Endothelial cell of umbilical vein (primary cell): ENCODE data around the gene DUSP2. TPM values are rescaled to one million over a fixed set of nuclear protein-coding genes. Genes with fewer than 3 reads are reported as not detected.

Experiments
- BruUV-seq: library from RNA; stranded (reverse); fragments of 400-500 nt; replicated peaks from 2 replicates; lab custom pipeline; 2021; lab: Mats Ljungman, UMichigan
- CTCF ChIA-PET: fragments of 300-600, 350-600 bp; sonication (Branson Sonifier 250); formaldehyde crosslinking; loops from one replicate; lab custom pipeline; 2021; ENCODE audit warnings: antibody characterized with exemption, inconsistent platforms; lab: Charles Lee
- POLR2A ChIA-PET: fragments of 300-600, 350-600 bp; sonication (Branson Sonifier 250); formaldehyde crosslinking; loops from one replicate; lab custom pipeline; 2021; ENCODE audit warnings: antibody characterized with exemption, inconsistent platforms; lab: Charles Lee
- DNase-seq: peaks from one replicate; pipeline ENCODE4 v3.0.0-alpha.2; 2011; ENCODE audit warnings: low read depth, low spot score
- FAIRE-seq: peaks from 2 replicates; lab custom pipeline; 2011; peaks lifted over from hg19 to GRCh38; lab: Jason Lieb, UNC
- H2AFZ ChIP-seq: 2 replicates; pipeline ENCODE4 v1.6.0; 2012; ENCODE audit warnings: low read depth, low read length, control low read depth, inconsistent platforms
- H3K27ac ChIP-seq: 2 replicates; pipeline ENCODE4 v1.5.1; 2011; ENCODE audit warnings: low read depth, mild to moderate bottlenecking, control low read depth, low read length, moderate library complexity; ENCODE audit not compliant: insufficient read depth
- H3K27me3 ChIP-seq, 2 experiments: 2 replicates each; pipeline versions ENCODE4 v1.6.0 to v1.6.1; 2011; ENCODE audit warnings: low read length in 2 of 2, mixed read lengths in 1 of 2; ENCODE audit not compliant: control insufficient read depth in 2 of 2, insufficient read depth in 2 of 2
- H3K36me3 ChIP-seq, 2 experiments: 2 replicates in 1 of 2; 3 replicates in 1 of 2; pipeline ENCODE4 v1.5.1; 2011; ENCODE audit warnings: low read length in 2 of 2, mild to moderate bottlenecking in 1 of 2, moderate library complexity in 1 of 2; ENCODE audit not compliant: control insufficient read depth in 2 of 2, insufficient read depth in 2 of 2; ENCODE audit errors: extremely low read depth in 1 of 2
- H3K4me1 ChIP-seq: 3 replicates; pipeline ENCODE4 v1.5.1; 2011; ENCODE audit warnings: mild to moderate bottlenecking, low read length; ENCODE audit not compliant: control insufficient read depth, insufficient read depth; ENCODE audit errors: extremely low read depth
- H3K4me2 ChIP-seq: 2 replicates; pipeline ENCODE4 v1.6.1; 2011; ENCODE audit warnings: low read length, control low read depth, mixed read lengths; ENCODE audit not compliant: insufficient read depth
- H3K4me3 ChIP-seq, 3 experiments: fragments of 200-600 bp in 1 of 3; sonication (generic), shearing (Covaris generic) in 1 of 3; replicated peaks in 1 of 3; 2 replicates each; pipeline ENCODE4 v1.5.1; 2011 to 2016; ENCODE audit warnings: control low read depth in 3 of 3, low read length in 3 of 3, mild to moderate bottlenecking in 2 of 3, inconsistent platforms in 1 of 3, low read depth in 1 of 3, moderate library complexity in 1 of 3; ENCODE audit not compliant: insufficient read depth in 1 of 3
- H3K79me2 ChIP-seq: 2 replicates; pipeline ENCODE4 v1.6.0; 2012; ENCODE audit warnings: low read length, inconsistent platforms; ENCODE audit not compliant: control insufficient read depth, insufficient read depth
- H3K9ac ChIP-seq: replicated peaks from 2 replicates; pipeline ENCODE3; 2011; ENCODE audit warnings: low read length, control low read depth; ENCODE audit not compliant: insufficient read depth; ENCODE audit errors: extremely low read depth
- H3K9me1 ChIP-seq: replicated peaks from 3 replicates; pipeline ENCODE4 v1.6.0; 2011; ENCODE audit warnings: mild to moderate bottlenecking, low read length; ENCODE audit not compliant: control insufficient read depth, insufficient read depth; ENCODE audit errors: extremely low read depth
- H3K9me3 ChIP-seq: replicated peaks from 2 replicates; pipeline ENCODE4 v1.5.1; 2012; ENCODE audit warnings: low read length, inconsistent platforms; ENCODE audit not compliant: control insufficient read depth, insufficient read depth
- H4K20me1 ChIP-seq: replicated peaks from 2 replicates; pipeline ENCODE3; 2011; ENCODE audit warnings: mild to moderate bottlenecking, low read length; ENCODE audit not compliant: control insufficient read depth, insufficient read depth; ENCODE audit errors: extremely low read depth
- EZH2 ChIP-seq: IDR thresholded peaks from 2 replicates; pipeline ENCODE4 v1.6.1; 2012; ENCODE audit warnings: borderline replicate concordance, low read depth, mild to moderate bottlenecking, moderate library complexity, low read length, inconsistent platforms; ENCODE audit not compliant: severe bottlenecking
- FOS ChIP-seq: IDR thresholded peaks from 2 replicates; pipeline ENCODE4 v1.6.1; 2011; ENCODE audit warnings: mild to moderate bottlenecking, low read length, moderate library complexity, borderline replicate concordance; ENCODE audit not compliant: insufficient read depth
- GATA2 ChIP-seq: IDR thresholded peaks from 2 replicates; pipeline ENCODE4 v1.7.0; 2011; ENCODE audit warnings: low read depth, mild to moderate bottlenecking, moderate library complexity, mixed read lengths, low read length; ENCODE audit not compliant: insufficient read length, insufficient read depth
- JUN ChIP-seq: IDR thresholded peaks from 2 replicates; pipeline ENCODE4 v1.6.1; 2011; ENCODE audit warnings: borderline replicate concordance, low read depth; ENCODE audit not compliant: insufficient read length, insufficient read depth
- MYC ChIP-seq: IDR thresholded peaks from one replicate; pipeline ENCODE4 v1.6.1; 2011; ENCODE audit warnings: mild to moderate bottlenecking, low read depth, low read length
- POLR2A ChIP-seq: IDR thresholded peaks from 2 replicates; pipeline ENCODE4 v1.6.1; 2012; ENCODE audit warnings: low read depth, mild to moderate bottlenecking, control low read depth, low read length
- POLR2AphosphoS5 ChIP-seq: IDR thresholded peaks from 2 replicates; pipeline ENCODE4 v1.6.1; 2012; ENCODE audit warnings: low read depth, mild to moderate bottlenecking, control low read depth, low read length, moderate library complexity; ENCODE audit not compliant: insufficient read depth
- dilution Hi-C: fragments of 300-500 bp; cut with MboI; formaldehyde crosslinking; loops from one replicate; pipeline ENCODE4 v1.15.0; 2019; ENCODE audit warnings: low sequenced_read_pairs; ENCODE audit not compliant: extremely low pct_ligation_motif_present
- intact Hi-C: fragments of 100-400 bp; cut with micrococcal nuclease; formaldehyde crosslinking; loops from one replicate; pipeline ENCODE4 v1.10.0; 2022
- polyA plus RNA-seq, 4 experiments: library from polyadenylated mRNA; depleted of rRNA in 3 of 4; stranded (reverse) in 3 of 4; unstranded in 1 of 4; fragments of >200 nt; gene quantifications; 2 replicates each; pipeline versions ENCODE4 v1.2.1 to v1.2.3, GENCODE V29; 2011 to 2012; ENCODE audit warnings: missing spikeins in 1 of 4
- total RNA-seq: library from RNA; stranded (reverse); gene quantifications from 2 replicates; pipeline ENCODE4 v1.2.3, GENCODE V29; 2021
- TF ChIP-seq, protein P1 (sequence below): IDR thresholded peaks from 2 replicates; pipeline ENCODE4 v1.6.1; 2011; ENCODE audit not compliant: insufficient read depth, insufficient read length
- TF ChIP-seq, protein P2 (sequence below), 2 donors: IDR thresholded peaks; 1 replicate in 1 of 2; 2 replicates in 1 of 2; pipeline ENCODE4 v1.5.1; 2011; ENCODE audit warnings: low read length in 2 of 2, mild to moderate bottlenecking in 2 of 2, moderate library complexity in 2 of 2, control low read depth in 1 of 2, inconsistent platforms in 1 of 2, low read depth in 1 of 2; ENCODE audit not compliant: insufficient read depth in 1 of 2; ENCODE audit errors: extremely low read depth in 1 of 2

DUSP2 gene
- total and polyA plus RNA-seq, 2 donors (not counting 3 experiments of a cell fraction or from before 2014, with no cell fraction given), result 0.33 TPM

DNA sequence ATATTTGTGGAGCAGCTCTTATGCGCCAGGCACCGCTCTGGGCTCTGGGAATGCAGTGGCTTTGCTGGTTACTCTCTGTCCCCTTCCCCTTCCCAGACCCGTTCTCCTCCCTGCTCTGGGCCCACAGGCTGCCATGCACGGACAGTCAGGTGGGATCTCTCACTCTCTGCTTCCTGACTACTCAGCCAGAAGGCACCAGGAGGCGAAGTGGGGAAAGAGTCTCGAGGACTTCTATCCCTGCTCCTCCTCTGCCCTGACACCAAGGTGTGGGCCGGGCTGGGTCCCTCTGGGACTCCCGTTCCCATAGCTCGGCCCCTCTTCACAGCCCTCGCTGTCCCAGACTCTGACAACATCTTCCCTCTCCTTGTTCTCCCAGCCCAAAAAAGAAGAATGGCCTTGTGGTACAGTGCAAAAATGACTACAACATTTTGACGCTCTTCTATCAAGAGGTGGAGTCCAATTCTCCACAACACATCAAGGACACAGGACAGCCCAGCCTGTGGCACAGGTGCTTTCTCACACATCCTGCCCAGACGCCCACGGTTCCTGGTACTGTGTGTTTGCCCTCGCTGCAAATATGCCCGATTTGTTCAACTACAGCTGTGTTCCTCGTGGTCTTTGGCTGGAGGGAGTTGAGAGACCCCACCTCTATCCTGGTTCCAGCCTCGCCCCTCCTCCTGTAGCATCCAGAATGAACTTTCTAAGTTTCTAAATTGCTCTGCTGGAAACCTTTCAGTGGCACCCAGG, 14.0 kb upstream of the DUSP2 start:
- DNase-seq, result no peak
- no peak for TF ChIP-seq FOS
- H3K27ac ChIP-seq, result no peak overlapping the region
- H3K4me1 ChIP-seq, result no peaks in the 10 kb centered on the region
- intact Hi-C loops, result no loop called here
- H3K9me1 ChIP-seq, result no peaks in the 10 kb centered on the region
- H2AFZ ChIP-seq, result no peak overlapping the region
- no peak overlapping the region for H3K4me2 ChIP-seq
- POLR2A ChIA-PET, result no interaction called here
- no peaks in the 10 kb centered on the region for H3K9me3 ChIP-seq
- H3K79me2 ChIP-seq, result no peaks in the 10 kb centered on the region
- no peaks in the 10 kb centered on the region for H3K36me3 ChIP-seq
- H3K4me3 ChIP-seq, result no peak overlapping the region
- BruUV-seq, result no TSS peak
- H4K20me1 ChIP-seq, result no peaks in the 10 kb centered on the region
- H3K27me3 ChIP-seq, result peaks cover 0 to 6% of the 10 kb centered on the region in 2 experiments
- no peak overlapping the region for H3K9ac ChIP-seq
- CTCF ChIA-PET, result interaction anchor here (1.1 to 4.0 kb wide), 2 partner anchors 16 to 40 kb away, joined by 3 to 23 read pairs; no protein-coding TSS in a partner anchor
- no peak for FAIRE-seq
- dilution Hi-C loops, result no loop called here

DNA sequence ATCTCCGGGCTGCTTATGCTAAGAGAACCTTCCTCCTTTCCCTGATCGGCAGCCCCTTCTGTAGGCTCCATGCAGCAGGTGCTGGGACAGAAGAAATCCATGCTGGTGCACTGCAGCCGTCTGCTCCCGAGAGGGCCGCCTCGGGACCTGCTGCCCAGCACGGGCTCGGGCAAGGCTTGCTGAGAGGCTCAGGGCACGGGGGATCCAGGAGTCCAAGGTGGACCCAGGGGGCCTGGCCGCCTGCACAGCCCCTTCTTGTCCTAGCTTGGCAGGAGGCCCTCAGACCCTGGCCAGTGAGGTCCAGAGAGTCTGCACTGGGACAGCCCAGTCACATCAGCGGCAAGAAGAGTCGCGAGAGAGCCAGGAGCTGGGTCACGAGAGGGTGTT, 13.3 kb upstream of the DUSP2 start:
- no TSS peak for BruUV-seq
- no peaks in the 10 kb centered on the region for H3K79me2 ChIP-seq
- ChIA-PET POLR2A (no interaction called here), CTCF (interaction anchor here (1.1 to 4.0 kb wide), 2 partner anchors 16 to 41 kb away, joined by 3 to 23 read pairs; no protein-coding TSS in a partner anchor)
- no peak for TF ChIP-seq FOS
- no peak for TF ChIP-seq MYC
- TF ChIP-seq GATA2, result no peak
- TF ChIP-seq EZH2, result no peak
- TF ChIP-seq JUN, result no peak
- TF ChIP-seq, protein P1, sequence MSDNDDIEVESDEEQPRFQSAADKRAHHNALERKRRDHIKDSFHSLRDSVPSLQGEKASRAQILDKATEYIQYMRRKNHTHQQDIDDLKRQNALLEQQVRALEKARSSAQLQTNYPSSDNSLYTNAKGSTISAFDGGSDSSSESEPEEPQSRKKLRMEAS, result no peak
- TF ChIP-seq, protein P2, sequence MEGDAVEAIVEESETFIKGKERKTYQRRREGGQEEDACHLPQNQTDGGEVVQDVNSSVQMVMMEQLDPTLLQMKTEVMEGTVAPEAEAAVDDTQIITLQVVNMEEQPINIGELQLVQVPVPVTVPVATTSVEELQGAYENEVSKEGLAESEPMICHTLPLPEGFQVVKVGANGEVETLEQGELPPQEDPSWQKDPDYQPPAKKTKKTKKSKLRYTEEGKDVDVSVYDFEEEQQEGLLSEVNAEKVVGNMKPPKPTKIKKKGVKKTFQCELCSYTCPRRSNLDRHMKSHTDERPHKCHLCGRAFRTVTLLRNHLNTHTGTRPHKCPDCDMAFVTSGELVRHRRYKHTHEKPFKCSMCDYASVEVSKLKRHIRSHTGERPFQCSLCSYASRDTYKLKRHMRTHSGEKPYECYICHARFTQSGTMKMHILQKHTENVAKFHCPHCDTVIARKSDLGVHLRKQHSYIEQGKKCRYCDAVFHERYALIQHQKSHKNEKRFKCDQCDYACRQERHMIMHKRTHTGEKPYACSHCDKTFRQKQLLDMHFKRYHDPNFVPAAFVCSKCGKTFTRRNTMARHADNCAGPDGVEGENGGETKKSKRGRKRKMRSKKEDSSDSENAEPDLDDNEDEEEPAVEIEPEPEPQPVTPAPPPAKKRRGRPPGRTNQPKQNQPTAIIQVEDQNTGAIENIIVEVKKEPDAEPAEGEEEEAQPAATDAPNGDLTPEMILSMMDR (IDR thresholded peaks at IDR 0.05; ENCODE audit: extremely low read depth in 1 of 2, insufficient read depth in 1 of 2, low read depth in 1 of 2, low read length in 2 of 2), result no peak
- no peak for TF ChIP-seq POLR2A
- TF ChIP-seq POLR2AphosphoS5, result no peak
- H3K27ac ChIP-seq, result no peak overlapping the region
- FAIRE-seq, result no peak
- intact Hi-C loops, result no loop called here
- H4K20me1 ChIP-seq, result no peaks in the 10 kb centered on the region
- H3K4me1 ChIP-seq, result no peaks in the 10 kb centered on the region
- H3K9ac ChIP-seq, result no peak overlapping the region
- dilution Hi-C loops, result no loop called here
- H2AFZ ChIP-seq, result no peak overlapping the region
- no peak overlapping the region for H3K4me3 ChIP-seq
- H3K9me3 ChIP-seq, result no peaks in the 10 kb centered on the region
- no peaks in the 10 kb centered on the region for H3K9me1 ChIP-seq
- no peaks in the 10 kb centered on the region for H3K36me3 ChIP-seq
- H3K27me3 ChIP-seq, result peaks cover 0 to 6% of the 10 kb centered on the region in 2 experiments
- DNase-seq, result no peak
- H3K4me2 ChIP-seq, result no peak overlapping the region
